HCT116 (cell line): ENCODE results near the gene IL15RA.

Source experiments
- CTCF ChIP-seq, 3 experiments: fragments of 200-600 bp in 1 of 3; sonication (generic) in 1 of 3; IDR thresholded peaks in 2 of 3; conservative IDR thresholded peaks in 1 of 3; 2 replicates each; pipeline ENCODE4 v1.5.1; 2012 to 2017; ENCODE audit warnings: low read depth in 2 of 3, low read length in 2 of 3, antibody characterized with exemption in 1 of 3, borderline replicate concordance in 1 of 3, control low read depth in 1 of 3, mild to moderate bottlenecking in 1 of 3, mixed read lengths in 1 of 3, mixed run types in 1 of 3, moderate library complexity in 1 of 3; ENCODE audit not compliant: insufficient read depth in 1 of 3
- EZH2 ChIP-seq: fragments of 200-600 bp; sonication (generic); IDR thresholded peaks from 2 replicates; pipeline ENCODE4 v1.6.1; 2017; ENCODE audit warnings: antibody characterized with exemption, mixed run types
- POLR2AphosphoS5 ChIP-seq: IDR thresholded peaks from 2 replicates; pipeline ENCODE4 v1.6.1; 2011; ENCODE audit warnings: mild to moderate bottlenecking, low read depth, low read length, moderate library complexity
- RAD21 ChIP-seq: IDR thresholded peaks from 2 replicates; pipeline ENCODE4 v1.6.1; 2012; ENCODE audit warnings: low read depth, mild to moderate bottlenecking
- SP1 ChIP-seq: IDR thresholded peaks from 2 replicates; pipeline ENCODE4 v1.6.1; 2012; ENCODE audit warnings: low read depth
- ZFX ChIP-seq: fragments of 450-650 bp; IDR thresholded peaks from 2 replicates; pipeline ENCODE4 v1.6.1; 2017
- ZNF274 ChIP-seq: fragments of 200-500 bp; sonication (Bioruptor generic); IDR thresholded peaks from 2 replicates; pipeline ENCODE4 v1.6.1; 2014; ENCODE audit warnings: mild to moderate bottlenecking, low read depth, low read length, inconsistent platforms

GRCh38 chr10:5970066-5970465 lies 7.3 kb downstream of the IL15RA start:
- no peak for TF ChIP-seq CTCF (IDR thresholded peaks at IDR 0.05 in 2 of 3, conservative IDR thresholded peaks at IDR 0.05 in 1 of 3; ENCODE audit: borderline replicate concordance in 1 of 3, insufficient read depth in 1 of 3, low read depth in 2 of 3, low read length in 2 of 3)
- no peak for TF ChIP-seq EZH2
- TF ChIP-seq SP1: no peak
- TF ChIP-seq POLR2AphosphoS5: no peak
- no peak for TF ChIP-seq ZNF274
- no peak for TF ChIP-seq ZFX
- no peak for TF ChIP-seq RAD21
